DMS 273 (cell line): ENCODE measurements around the gene KBTBD4.

ENCODE experiments used
- DNase-seq: peaks from one replicate; lab custom pipeline; 2025; ENCODE audit not compliant: unreplicated experiment; lab: John Stamatoyannopoulos, UW

KBTBD4 gene

DNA sequence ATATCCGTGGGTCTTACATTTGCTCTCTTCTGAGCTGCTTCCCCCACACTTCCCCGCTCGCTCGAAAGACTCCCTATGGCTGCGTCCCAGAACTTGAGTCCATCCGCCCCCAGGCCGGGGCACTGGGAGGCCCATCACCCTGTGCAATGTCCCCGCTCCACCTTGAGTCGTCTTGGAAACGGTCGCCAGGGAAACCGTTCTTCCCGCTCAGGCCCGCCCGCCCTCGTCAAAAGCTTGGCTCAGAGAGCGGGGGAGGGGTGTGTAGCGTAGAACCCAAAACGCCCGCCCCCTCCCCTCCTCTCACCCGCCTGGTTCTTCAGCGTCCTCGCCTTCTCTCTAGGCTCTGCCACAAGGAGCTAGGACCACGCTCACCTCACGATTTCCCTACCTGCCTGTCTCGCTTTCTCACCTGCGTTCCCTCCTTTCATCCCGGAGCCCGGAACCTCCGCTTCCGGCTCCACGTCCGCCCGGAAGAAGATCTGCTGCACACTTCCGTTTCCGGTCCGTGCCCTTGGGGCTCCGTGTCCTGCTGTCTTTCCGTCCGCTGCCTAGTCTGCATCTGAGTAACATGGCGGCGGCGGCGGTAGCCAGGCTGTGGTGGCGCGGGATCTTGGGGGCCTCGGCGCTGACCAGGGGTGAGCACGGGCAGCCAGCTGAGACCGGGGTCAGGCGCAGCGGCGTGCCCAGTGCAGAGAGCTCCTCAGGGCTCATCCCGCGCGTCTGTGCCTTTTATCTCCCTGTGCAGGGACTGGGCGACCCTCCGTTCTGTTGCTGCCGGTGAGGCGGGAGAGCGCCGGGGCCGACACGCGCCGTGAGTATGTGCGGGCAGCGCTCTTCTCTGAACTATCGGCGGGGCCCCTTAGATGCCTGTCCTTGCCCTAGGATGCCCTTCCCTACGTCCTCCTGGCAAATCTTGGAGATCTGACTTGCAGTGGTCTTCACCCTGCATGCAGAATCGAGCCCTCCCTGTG is at the start of gene KBTBD4, which contains the start of gene NDUFS3:
KBTBD4 (minus strand) TSS at position 447 of the 971 bp plus-strand sequence; CDS start at position 428, 19 bp downstream.
NDUFS3 (plus strand) TSS at position 551 of the 971 bp plus-strand sequence; CDS start at position 569, 18 bp downstream.
- peak; percentile 92 for DNase-seq

GRCh38 chr11:47628026-47628425 is 49.3 kb upstream of the KBTBD4 start:
- DNase-seq: no peak

DNA sequence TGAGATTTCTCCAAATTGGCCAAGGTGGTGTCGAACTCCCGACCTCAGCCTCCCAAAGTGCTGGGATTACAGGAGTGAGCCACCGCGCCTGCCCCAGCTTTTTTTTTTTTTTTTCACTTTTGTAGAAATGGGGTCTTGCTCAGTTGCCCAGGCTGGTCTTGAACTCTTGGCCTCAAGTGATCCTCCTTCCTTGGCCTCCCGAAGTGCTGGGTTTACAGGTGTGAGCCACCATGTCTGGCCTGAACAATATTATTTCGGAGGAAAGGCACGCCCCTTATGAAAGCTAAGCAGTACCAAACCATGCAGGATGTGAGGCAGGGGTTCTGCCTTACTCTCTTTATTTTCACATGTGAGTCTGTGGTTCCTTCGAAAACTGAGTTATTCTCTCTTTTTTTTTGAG is 47.5 kb upstream of the KBTBD4 start:
- no peak for DNase-seq

GRCh38 chr11:47620836-47621378 is 42.1 kb upstream of the KBTBD4 start:
- DNase-seq: no peak

DNA sequence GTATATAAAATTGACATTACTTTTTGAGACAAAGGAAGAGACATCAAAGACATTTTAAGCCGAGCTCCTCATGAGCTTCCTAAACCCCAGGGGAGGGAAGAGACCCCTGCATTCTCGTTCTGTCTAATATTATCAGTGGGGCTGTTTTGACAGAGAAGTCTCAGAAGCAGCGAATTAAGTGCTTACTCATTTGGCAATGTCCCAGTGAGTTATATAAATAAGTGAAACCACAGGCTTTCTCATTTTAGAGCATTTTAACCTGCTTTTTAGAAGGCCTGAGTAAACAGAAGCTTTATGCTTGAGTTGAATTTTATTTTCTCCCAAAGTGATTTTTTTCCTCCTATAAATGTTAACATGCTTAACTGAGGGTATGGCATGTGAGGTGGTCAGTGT is 38.6 kb upstream of the KBTBD4 start:
- no peak for DNase-seq

GRCh38 chr11:47616726-47617416 is 38.1 kb upstream of the KBTBD4 start:
- DNase-seq: peak; percentile 62

GRCh38 chr11:47615249-47615648 is 36.5 kb upstream of the KBTBD4 start:
- DNase-seq: no peak

DNA sequence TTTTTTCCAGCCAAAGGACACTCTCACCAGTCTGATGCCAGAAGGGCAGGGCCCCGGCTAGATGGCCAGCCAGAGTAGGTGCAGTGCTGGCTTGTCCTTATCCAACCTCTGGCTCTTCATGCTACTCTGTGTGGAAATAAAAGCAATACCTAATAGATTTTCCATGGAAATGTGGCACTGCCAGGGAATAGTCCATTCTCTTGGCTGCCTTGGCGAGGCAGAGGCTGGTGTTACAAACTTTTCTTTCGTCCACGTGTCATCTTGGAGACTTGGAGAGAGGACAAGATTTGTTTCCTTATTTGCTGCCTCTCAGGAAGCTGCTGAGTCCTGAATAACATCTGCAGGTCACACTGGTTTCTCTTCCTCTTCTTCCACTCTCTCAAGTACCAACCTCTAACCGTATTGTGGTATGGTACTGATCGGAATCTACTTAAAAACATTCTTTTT is 32.6 kb upstream of the KBTBD4 start:
- DNase-seq: no peak

DNA sequence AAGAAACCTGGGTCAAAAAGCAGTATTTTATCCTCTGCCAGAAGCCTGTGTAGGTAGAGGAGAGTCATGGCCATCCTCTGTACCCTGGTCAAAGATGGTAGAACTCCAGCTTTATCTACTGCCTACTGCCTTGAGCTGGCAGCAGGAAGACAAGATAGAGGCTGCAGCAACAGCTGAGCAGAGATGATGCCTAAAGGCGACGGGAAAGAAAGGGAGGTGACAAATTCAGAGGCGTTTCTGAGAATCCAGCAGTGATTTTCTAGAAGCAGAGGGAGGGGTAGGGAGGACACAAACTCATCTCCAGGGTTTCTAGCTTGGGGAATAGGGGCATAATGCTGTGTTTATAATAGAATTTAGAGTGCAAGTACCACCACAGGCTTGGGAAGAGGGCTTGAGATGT is 30.9 kb upstream of the KBTBD4 start:
- no peak for DNase-seq

GRCh38 chr11:47607380-47607779 is 28.6 kb upstream of the KBTBD4 start:
- DNase-seq: peak; percentile 54

- peak; percentile 54 for DNase-seq
Observed at GRCh38 chr11:47606731-47607130, 28.0 kb upstream of the KBTBD4 start.

GRCh38 chr11:47605921-47606320 is 27.2 kb upstream of the KBTBD4 start:
- no peak for DNase-seq

GRCh38 chr11:47603295-47603694 is 24.5 kb upstream of the KBTBD4 start:
- no peak for DNase-seq

DNA sequence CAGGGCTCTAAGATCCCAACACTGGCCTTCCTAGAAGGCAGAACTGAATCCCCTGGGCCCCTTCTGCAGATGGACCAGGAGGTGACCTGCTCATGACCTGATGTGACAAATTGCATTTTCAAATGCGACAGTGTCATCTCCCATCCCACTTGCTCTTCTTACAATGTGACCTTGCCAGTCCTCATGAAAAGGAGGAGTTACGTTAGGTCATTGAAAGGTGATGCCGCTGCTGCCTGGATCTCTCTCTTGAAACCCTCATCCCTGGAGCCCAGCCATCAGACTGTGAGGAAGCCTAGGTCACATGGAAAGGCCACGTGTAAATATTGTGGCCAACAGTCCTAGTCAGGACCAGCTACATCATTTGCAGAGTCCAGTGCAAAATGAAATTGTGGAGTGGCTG is 21.1 kb upstream of the KBTBD4 start:
- peak; percentile 26 for DNase-seq

DNA sequence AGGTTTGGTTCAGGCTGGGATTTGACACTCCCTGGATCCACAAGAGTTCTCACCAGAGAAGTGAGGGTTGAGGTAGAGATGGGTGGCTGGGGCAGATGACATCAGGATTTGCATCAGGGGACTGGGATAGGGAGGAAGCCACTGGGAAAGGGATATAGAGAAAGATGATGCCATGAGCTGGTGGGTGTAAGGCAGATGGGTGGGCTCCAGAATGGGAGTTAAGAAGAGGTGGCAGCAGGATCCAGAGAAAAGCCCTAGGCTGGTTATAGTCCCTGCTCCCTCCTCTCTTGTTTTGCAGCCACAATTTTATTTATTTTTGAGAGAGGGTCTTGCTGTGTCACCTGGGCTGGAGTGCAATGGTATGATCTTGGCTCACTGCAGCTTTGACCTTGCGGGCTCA is 17.2 kb upstream of the KBTBD4 start:
- DNase-seq: no peak

DNA sequence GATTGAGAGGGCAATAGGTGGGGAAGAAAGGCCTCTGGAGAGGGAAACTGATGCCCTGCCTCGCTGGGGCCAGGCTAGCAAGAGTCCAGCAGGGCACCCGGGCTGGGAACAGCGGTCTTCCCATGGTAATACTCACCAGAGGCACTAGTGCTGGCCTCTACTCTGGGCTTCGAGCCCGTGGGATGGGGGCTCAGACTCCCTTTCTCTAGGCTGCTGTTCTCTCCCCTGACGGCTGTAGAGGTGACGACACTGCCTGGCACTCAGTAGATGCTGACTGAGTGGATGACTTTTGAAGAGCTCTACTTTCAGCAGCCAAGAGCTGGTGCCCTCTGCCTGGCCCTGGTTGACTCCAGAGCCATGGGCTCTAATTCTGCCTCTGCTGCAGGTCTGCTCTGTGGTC is 16.3 kb upstream of the KBTBD4 start:
- peak; percentile 10 for DNase-seq

DNA sequence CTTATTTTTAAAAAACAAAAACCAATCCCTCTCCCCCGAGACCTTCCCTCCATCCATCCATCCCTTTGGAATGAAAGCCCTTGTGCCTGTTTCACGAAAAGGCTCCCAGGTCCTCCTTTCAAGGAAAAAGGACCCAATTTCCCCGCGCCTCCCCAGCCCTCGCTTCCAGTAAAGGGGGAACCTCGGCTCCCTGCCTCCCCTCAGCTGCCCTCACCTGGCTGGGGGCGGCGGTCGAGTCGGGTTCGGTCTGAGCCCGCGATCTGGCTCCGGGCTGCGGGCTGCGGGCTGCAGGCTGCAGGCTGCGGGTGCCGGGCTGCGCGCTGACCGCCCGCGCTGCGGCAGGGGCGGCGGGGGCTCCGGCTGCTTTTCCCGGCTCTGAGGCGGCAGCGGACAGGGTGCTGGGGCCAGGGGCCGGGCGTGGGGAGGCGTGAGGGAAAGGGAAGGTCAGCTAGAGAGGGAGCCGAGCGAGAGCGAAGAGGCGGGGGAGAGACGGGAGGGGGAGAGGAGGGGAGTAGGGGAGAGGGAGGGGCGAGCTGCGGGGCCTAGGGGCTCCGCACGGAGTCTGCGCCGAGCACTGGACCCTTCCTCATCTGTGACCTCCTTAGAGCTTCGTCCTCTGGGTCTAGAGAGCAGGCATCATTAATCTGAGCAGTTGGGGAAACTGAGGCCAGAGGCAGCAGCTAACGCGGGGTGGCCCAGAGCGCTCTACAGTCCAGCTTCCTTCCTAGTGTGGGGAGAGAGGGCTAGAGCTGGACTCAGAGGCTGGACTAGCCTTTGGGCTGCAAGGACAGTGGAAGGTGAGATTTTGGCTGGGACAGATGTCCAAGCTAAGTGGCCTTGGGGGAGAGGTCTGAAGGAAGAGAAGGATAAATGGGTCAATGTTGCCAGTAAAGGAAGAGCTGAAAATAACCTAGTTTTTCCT is 15.4 kb upstream of the KBTBD4 start, which contains the start of gene C1QTNF4:
C1QTNF4 (minus strand) TSS at position 478 of the 922 bp plus-strand sequence. CDS start 3,601 bp downstream, outside the sequence.
- DNase-seq: no peak

DNA sequence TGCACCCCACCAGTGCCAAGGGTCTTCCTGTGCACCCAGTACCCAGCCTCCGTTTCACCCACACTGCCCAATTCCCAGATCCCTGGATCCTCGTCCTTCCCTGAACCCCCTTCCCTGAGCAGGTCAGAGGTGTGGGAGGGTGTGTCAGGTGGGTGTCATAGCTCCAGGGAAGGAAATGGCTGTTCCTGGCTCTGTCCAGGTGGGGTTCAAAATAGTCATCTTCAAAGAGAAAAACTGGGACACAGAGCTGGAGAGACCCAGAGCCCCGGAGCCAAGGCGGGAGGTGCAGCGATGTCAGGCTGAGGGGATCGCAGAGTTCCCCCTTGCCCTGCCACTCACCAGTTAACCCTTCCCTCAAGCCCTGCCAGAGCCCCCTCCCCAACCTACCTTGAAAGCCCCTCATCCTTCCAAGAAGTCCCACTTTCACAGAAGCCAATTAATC is 14.7 kb upstream of the KBTBD4 start:
- no peak for DNase-seq

GRCh38 chr11:47592970-47593369 is 14.2 kb upstream of the KBTBD4 start:
- no peak for DNase-seq

GRCh38 chr11:47592251-47592650 is 13.5 kb upstream of the KBTBD4 start:
- no peak for DNase-seq
